ENCODE data around the gene RPL6.

Gene RPL6

GRCh38 chr12:112431965-112432364, 22.6 kb upstream of the RPL6 start:
- TF ChIP-seq MAX (IDR thresholded peaks at IDR 0.05; ENCODE audit: low read depth, low read length) = no peak
- no peak for TF ChIP-seq POLR2A (IDR thresholded peaks at IDR 0.05; ENCODE audit: extremely low read depth, insufficient read length)
- no peak for TF ChIP-seq CTCF (IDR thresholded peaks at IDR 0.05; ENCODE audit: low read depth, low read length)
- no peak for TF ChIP-seq MYC (IDR thresholded peaks at IDR 0.05; ENCODE audit: low read depth, low read length)
- H3K4me3 ChIP-seq (ENCODE audit: low read depth, low read length) = no peak overlapping the region
- DNase-seq (ENCODE audit: low read depth) = no peak

GRCh38 chr12:112430929-112431328, 21.5 kb upstream of the RPL6 start:
- no peak for DNase-seq (ENCODE audit: low read depth)
- no peak overlapping the region for H3K4me3 ChIP-seq (ENCODE audit: low read depth, low read length)
- no peak for TF ChIP-seq POLR2A (IDR thresholded peaks at IDR 0.05; ENCODE audit: extremely low read depth, insufficient read length)

- TF ChIP-seq POLR2A (IDR thresholded peaks at IDR 0.05; ENCODE audit: extremely low read depth, insufficient read length) (no peak), MYC (IDR thresholded peaks at IDR 0.05; ENCODE audit: low read depth, low read length) (no peak), CTCF (IDR thresholded peaks at IDR 0.05; ENCODE audit: low read depth, low read length) (no peak), MAX (IDR thresholded peaks at IDR 0.05; ENCODE audit: low read depth, low read length) (no peak)
- no peak for DNase-seq (ENCODE audit: low read depth)
- no peak overlapping the region for H3K4me3 ChIP-seq (ENCODE audit: low read depth, low read length)
These were observed 18.4 kb upstream of the RPL6 start for GRCh38 chr12:112427760-112428159.

- no peak for DNase-seq (ENCODE audit: low read depth)
- no peak for TF ChIP-seq MYC (IDR thresholded peaks at IDR 0.05; ENCODE audit: low read depth, low read length)
- TF ChIP-seq MAX (IDR thresholded peaks at IDR 0.05; ENCODE audit: low read depth, low read length) = no peak
- no peak for TF ChIP-seq CTCF (IDR thresholded peaks at IDR 0.05; ENCODE audit: low read depth, low read length)
- no peak for TF ChIP-seq POLR2A (IDR thresholded peaks at IDR 0.05; ENCODE audit: extremely low read depth, insufficient read length)
- H3K4me3 ChIP-seq (ENCODE audit: low read depth, low read length) = no peak overlapping the region
These were observed 16.4 kb upstream of the RPL6 start for GRCh38 chr12:112425582-112426382.

GRCh38 chr12:112424126-112424525, 14.7 kb upstream of the RPL6 start:
- no peak overlapping the region for H3K4me3 ChIP-seq (ENCODE audit: low read depth, low read length)
- TF ChIP-seq MAX (IDR thresholded peaks at IDR 0.05; ENCODE audit: low read depth, low read length) (no peak), MYC (IDR thresholded peaks at IDR 0.05; ENCODE audit: low read depth, low read length) (no peak), POLR2A (IDR thresholded peaks at IDR 0.05; ENCODE audit: extremely low read depth, insufficient read length) (no peak), CTCF (IDR thresholded peaks at IDR 0.05; ENCODE audit: low read depth, low read length) (no peak)
- no peak for DNase-seq (ENCODE audit: low read depth)

- no peak for TF ChIP-seq POLR2A (IDR thresholded peaks at IDR 0.05; ENCODE audit: extremely low read depth, insufficient read length)
- no peak overlapping the region for H3K4me3 ChIP-seq (ENCODE audit: low read depth, low read length)
- DNase-seq (ENCODE audit: low read depth) = no peak
These were observed 13.1 kb upstream of the RPL6 start for GRCh38 chr12:112422531-112422930.

GRCh38 chr12:112421363-112421762, 12.0 kb upstream of the RPL6 start:
- no peak overlapping the region for H3K4me3 ChIP-seq (ENCODE audit: low read depth, low read length)
- TF ChIP-seq CTCF (IDR thresholded peaks at IDR 0.05; ENCODE audit: low read depth, low read length) (no peak), MAX (IDR thresholded peaks at IDR 0.05; ENCODE audit: low read depth, low read length) (no peak), MYC (IDR thresholded peaks at IDR 0.05; ENCODE audit: low read depth, low read length) (no peak), POLR2A (IDR thresholded peaks at IDR 0.05; ENCODE audit: extremely low read depth, insufficient read length) (no peak)
- no peak for DNase-seq (ENCODE audit: low read depth)
